NT2/D1 (cell line): ENCODE results near the gene OBSCN.

Source experiments
- DNase-seq: peaks from one replicate; pipeline ENCODE4 v3.0.0-alpha.2; 2011; ENCODE audit warnings: low read depth, low spot score
- H3K27me3 ChIP-seq: 2 replicates; pipeline ENCODE4 v1.6.0; 2011; ENCODE audit warnings: mild to moderate bottlenecking; ENCODE audit not compliant: insufficient read length, insufficient read depth
- H3K36me3 ChIP-seq: 2 replicates; pipeline ENCODE4 v1.6.1; 2011; ENCODE audit warnings: mild to moderate bottlenecking, low read length, mixed read lengths; ENCODE audit not compliant: insufficient read depth, insufficient read length
- H3K4me1 ChIP-seq: 2 replicates; pipeline ENCODE4 v1.5.1; 2011; ENCODE audit not compliant: insufficient read depth, insufficient read length
- H3K4me3 ChIP-seq: 2 replicates; pipeline ENCODE4 v1.5.1; 2011; ENCODE audit warnings: low read depth; ENCODE audit not compliant: insufficient read length
- H3K9ac ChIP-seq: 2 replicates; pipeline ENCODE4 v1.6.0; 2011; ENCODE audit warnings: low read depth; ENCODE audit not compliant: insufficient read length
- H3K9me3 ChIP-seq: 2 replicates; pipeline ENCODE4 v1.5.1; 2011; ENCODE audit warnings: mild to moderate bottlenecking, low read length; ENCODE audit not compliant: insufficient read depth
- SUZ12 ChIP-seq: IDR thresholded peaks from 2 replicates; pipeline ENCODE4 v1.6.1; 2011; ENCODE audit not compliant: insufficient read length, insufficient read depth; ENCODE audit errors: extremely low read depth
- YY1 ChIP-seq: IDR thresholded peaks from 2 replicates; pipeline ENCODE4 v1.6.1; 2011; ENCODE audit not compliant: insufficient read length, insufficient read depth
- ZNF274 ChIP-seq: IDR thresholded peaks from 2 replicates; pipeline ENCODE4 v1.6.1; 2011; ENCODE audit warnings: mild to moderate bottlenecking, low read depth, low read length

Gene OBSCN

GRCh38 chr1:228190182-228190581 is 17.7 kb upstream of the OBSCN start:
- Histone ChIP-seq H3K4me1 (peaks cover 3% of the 10 kb centered on the region), H3K36me3 (peaks cover 3% of the 10 kb centered on the region), H3K27me3 (no peaks in the 10 kb centered on the region), H3K4me3 (no peak overlapping the region), H3K9me3 (no peaks in the 10 kb centered on the region), H3K9ac (no peak overlapping the region)
- DNase-seq = no peak
- no peak for TF ChIP-seq SUZ12
- TF ChIP-seq YY1 = no peak
- no peak for TF ChIP-seq ZNF274

- no peak for DNase-seq
- no peak for TF ChIP-seq ZNF274
- no peak for TF ChIP-seq SUZ12
- no peak for TF ChIP-seq YY1
- H3K36me3 ChIP-seq = peaks cover 3% of the 10 kb centered on the region
- H3K9ac ChIP-seq = no peak overlapping the region
- H3K27me3 ChIP-seq = no peaks in the 10 kb centered on the region
- H3K4me1 ChIP-seq = no peaks in the 10 kb centered on the region
- no peak overlapping the region for H3K4me3 ChIP-seq
- no peaks in the 10 kb centered on the region for H3K9me3 ChIP-seq
Measured at GRCh38 chr1:228190778-228191177, 17.1 kb upstream of the OBSCN start.

- DNase-seq = no peak
- Histone ChIP-seq H3K9me3 (peaks cover 20% of the 10 kb centered on the region), H3K27me3 (no peaks in the 10 kb centered on the region), H3K4me3 (no peak overlapping the region), H3K36me3 (peaks cover 3% of the 10 kb centered on the region), H3K4me1 (no peaks in the 10 kb centered on the region), H3K9ac (no peak overlapping the region)
- TF ChIP-seq ZNF274 (no peak), SUZ12 (no peak), YY1 (no peak)
Measured at GRCh38 chr1:228194436-228194835, 13.4 kb upstream of the OBSCN start.

GRCh38 chr1:228194921-228195812 is 12.7 kb upstream of the OBSCN start:
- Histone ChIP-seq H3K9ac (no peak overlapping the region), H3K4me3 (no peak overlapping the region), H3K9me3 (peaks cover 28% of the 10 kb centered on the region), H3K27me3 (no peaks in the 10 kb centered on the region), H3K4me1 (no peaks in the 10 kb centered on the region), H3K36me3 (peaks cover 3% of the 10 kb centered on the region)
- TF ChIP-seq SUZ12 (no peak), ZNF274 (no peak), YY1 (no peak)
- no peak for DNase-seq

DNA sequence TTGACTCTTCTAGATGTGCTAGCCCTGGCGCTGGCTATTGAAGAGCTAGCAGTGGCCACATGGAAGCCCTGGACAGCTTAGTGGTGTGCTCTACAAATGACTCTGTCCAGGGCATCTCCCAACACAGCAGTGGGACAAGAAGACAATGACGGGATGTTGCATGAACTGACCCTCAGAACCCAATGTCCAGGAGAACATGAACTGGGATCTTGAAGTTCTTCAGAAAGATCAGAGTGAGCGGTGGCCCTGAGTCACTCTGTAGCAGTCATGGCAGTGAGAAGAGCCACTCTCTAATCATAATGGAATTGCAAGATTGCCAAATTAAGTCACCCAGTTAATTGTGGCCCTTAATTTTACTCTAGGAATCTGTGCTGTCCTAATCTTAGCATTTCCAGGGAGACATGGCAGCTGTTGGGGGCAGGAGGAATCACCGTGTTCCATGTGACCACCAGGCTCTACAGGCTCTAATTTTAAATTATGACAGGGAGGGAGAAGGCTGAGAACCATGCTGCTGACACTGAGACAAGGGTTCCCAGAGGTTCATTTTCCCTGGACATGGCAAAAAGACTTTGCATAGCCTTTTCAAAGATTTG is 10.2 kb upstream of the OBSCN start:
- Histone ChIP-seq H3K9me3 (peaks cover 31% of the 10 kb centered on the region), H3K36me3 (peaks cover 3% of the 10 kb centered on the region), H3K4me3 (no peak overlapping the region), H3K4me1 (no peaks in the 10 kb centered on the region), H3K9ac (no peak overlapping the region), H3K27me3 (no peaks in the 10 kb centered on the region)
- TF ChIP-seq SUZ12 (no peak), ZNF274 (no peak), YY1 (no peak)
- DNase-seq = no peak

GRCh38 chr1:228198977-228199590 is 8.8 kb upstream of the OBSCN start:
- Histone ChIP-seq H3K9ac (no peak overlapping the region), H3K4me3 (no peak overlapping the region), H3K9me3 (peaks cover 31% of the 10 kb centered on the region), H3K4me1 (no peaks in the 10 kb centered on the region), H3K27me3 (no peaks in the 10 kb centered on the region), H3K36me3 (peaks cover 3% of the 10 kb centered on the region)
- TF ChIP-seq SUZ12 = no peak
- TF ChIP-seq YY1 = no peak
- TF ChIP-seq ZNF274 = no peak
- DNase-seq = no peak

DNA sequence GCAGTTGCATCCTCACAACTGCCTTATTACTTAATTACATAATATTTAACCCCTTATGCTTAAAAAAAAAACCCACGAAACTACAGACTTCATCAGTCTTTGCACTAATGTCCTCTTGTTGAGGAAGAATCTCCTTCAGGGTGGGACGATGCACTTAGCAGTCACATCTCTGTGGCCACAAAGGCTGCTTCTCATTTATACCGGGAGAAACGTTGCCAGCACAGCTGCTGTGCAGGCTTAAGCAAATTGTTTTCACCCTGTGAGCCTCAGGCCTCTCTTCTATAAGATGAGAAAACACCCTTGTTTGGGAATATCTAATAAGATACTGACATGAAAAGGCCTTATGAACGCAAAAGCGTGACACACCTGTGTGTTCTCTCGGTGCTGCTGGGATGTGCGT is 2.9 kb upstream of the OBSCN start:
- TF ChIP-seq YY1 (no peak), ZNF274 (no peak), SUZ12 (no peak)
- H3K9me3 ChIP-seq = peaks cover 5% of the 10 kb centered on the region; the same call in 1 of the 2 replicates
- H3K4me3 ChIP-seq = no peak overlapping the region
- H3K36me3 ChIP-seq = no peaks in the 10 kb centered on the region
- no peak overlapping the region for H3K9ac ChIP-seq
- peaks cover 22% of the 10 kb centered on the region for H3K4me1 ChIP-seq
- H3K27me3 ChIP-seq = no peaks in the 10 kb centered on the region
- no peak for DNase-seq
